SHP77 treated with DMSO at 0.1 percent for 48 hours (cell line): ENCODE measurements around the gene HOXC11.

Experiments
- DNase-seq: peaks from one replicate; lab custom pipeline; 2025; lab: John Stamatoyannopoulos, UW

Gene HOXC11

DNA sequence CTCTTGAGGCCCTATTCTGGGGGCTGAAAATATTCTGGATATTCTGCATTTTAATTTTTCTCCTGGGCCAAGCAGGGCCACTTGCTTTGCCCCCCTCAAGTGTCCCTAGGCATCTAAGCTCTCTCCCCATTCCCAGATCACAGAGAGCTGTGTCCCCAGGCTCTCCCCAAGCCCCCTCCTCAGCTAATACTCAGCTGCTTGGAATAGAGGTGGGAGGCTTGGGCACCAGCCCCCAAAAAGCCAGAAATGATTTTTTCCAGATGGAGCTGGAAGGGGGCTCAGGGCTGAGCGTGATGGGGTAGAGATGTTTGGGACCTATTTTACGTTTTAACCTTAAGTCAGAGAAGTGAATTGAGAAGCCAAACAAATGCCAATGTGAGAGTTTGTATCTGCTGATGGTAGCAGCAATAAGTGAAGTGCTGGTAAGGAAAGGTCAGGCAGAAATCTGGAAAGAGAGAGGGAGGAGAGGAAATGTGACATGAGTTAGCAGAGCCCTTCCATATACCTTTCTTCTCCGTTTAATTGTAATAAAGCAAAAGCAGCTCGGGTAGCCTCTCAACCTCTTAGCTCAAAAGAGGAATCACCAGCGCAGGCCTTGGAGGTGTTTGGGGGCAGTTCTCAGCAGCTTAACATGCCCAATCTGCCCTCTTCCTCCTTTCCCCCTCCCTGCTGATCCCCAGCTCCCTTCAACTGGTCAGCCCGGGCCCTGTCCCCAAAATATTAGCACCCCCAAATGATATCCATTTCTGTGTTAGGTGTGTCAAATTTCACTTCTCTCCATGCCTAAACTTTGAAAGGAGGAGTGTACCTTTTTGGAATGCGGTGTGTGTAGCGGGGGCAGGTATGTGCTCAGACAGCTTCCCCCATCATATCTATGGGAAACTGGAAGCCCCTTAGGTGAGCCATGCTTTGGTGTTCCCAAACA lies 50.3 kb downstream of the HOXC11 start:
- no peak for DNase-seq

DNA sequence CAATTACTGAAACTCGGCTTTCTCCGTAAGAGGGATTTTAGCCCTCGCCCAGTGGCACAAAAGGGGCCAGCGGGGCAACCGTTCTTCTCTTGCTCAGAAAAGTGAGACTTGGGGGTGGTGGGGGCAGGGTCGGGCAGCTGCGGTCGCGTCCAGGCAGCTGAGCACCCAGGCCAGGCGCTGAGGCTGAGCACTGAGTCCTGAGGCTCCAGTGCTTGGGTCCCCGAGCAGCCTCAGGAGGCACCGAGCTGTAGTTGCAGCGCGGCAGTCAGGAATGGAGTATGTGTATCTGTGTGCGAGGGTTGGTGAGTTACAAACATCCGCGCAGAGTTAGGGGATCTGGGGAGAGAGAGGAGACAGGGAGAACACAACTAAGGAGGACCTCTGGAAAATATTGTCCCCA lies 51.2 kb downstream of the HOXC11 start:
- no peak for DNase-seq

DNA sequence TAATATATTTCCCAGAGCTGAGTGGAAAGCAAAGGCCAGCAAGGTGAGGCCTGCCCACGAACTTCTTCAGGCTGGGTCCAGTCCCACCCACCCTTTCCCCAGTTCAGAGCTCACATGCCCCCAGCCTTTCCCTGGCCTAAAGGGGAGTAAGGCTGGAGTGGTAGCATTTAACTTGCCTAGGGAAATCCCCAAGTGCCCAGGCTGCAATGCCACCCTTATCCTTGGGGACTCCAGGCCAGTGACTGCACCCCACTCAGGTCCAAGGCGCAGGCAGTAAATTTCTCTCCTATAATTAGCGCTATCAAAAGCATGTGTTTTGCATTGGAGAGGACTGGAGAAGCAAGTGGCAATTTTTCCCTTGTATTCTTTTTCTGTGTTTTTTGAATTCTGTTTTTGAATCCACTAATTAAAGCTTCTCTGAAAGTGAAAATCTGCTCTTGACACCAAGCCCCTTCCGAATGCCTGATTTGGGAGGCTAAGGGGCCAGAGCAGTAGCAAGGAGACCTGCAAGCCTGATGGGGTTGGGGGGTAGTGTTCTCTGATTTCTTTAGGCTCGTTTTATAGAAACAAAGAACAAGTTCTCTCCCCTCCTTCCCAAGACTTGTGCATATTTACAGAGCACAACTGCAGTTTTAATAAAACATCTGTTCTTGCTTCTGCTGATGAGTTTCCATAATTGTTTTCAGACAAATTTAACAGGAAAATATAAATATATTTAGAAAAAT lies 51.8 kb downstream of the HOXC11 start:
- no peak for DNase-seq

DNA sequence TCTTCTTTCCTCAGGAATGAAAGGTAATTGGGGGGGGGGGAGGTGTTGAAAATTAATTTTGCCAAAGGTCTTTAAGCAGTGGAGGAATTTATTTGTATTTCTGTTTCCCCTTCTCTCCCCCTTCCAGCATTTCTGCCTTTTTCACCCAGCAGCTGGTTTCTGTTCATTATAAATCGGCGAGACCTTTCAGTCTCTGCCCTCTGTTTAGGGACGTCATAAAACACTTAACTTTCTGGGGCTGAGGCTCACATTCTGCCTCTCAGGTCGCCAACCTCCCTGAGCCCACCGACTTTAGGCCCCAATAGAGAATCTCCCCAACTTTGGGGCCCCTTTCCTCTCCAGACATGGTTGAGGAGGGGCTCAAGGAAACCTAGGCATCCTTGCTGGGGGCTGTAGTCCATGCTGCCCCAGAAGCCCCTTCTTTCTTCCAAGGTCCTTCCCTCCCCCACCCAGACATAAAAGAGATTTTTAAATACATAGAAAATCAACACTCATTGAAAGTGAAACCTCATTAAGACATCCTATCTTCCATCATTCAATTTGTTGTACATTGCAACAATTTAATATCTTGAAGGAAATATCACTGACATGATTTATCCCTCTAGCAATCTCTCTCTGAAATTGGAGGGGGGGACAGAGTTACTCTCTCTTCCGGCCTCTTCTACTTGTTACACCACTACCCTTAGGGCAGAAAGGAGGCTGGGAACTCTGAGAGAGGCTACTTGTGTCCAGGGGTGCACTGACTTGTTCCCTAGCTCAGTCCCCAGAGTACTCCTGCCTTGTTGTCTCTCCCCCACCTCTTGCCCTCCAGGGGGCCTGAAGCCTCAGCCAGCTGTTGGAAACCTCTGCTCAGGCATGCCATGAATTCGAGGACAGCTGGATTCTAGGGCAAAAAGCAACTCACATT lies 52.8 kb downstream of the HOXC11 start:
- no peak for DNase-seq

DNA sequence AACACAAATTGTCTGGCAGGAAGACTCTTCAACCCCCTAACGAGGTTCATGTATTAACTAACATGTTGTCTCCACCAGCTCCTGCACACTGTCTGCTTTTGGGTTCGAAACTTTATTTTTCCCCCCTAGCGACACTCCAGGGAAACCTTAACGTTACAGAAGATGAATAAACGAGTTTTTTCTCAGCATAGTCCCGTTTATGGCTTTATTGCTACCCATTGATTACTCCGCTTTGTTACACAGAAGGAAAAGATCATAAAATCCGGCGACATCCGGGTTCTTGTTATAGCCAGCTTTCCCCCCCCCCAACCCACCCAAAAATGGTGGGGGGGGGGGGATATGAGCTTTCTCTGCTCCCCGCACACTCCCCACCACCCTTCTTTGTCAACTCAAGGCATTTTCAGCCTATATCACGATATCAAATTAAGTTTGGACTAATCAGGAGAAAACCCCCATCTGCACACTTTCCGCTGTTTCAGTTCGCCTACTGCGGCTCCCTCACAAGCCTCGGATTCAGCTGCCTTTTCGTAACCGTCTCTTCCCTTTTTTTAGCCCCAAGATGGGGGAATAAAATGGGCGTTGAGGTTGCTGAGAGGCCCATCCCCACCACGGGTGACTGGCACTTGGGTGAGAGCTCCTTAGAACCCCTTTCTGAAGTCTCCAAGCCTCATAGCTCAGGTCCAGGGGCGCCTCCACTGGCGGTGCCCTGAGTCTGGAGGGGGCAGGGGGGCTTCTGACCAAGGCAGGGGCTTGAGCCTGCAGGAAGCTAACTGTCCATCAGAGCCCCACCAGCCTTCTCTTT lies 53.9 kb downstream of the HOXC11 start:
- DNase-seq, result no peak
